AG04450 (cell line): ENCODE data around the gene RIT1. TPM values are rescaled to one million over a fixed set of nuclear protein-coding genes. Genes with fewer than 3 reads are reported as not detected.

Source experiments
- CTCF ChIA-PET: fragments of 300-600, 350-600 bp; formaldehyde crosslinking; extraction: SDS; loops from one replicate; lab custom pipeline; 2022; ENCODE audit warnings: antibody characterized with exemption, inconsistent platforms; lab: Charles Lee
- POLR2A ChIA-PET: fragments of 350-600 bp; formaldehyde crosslinking; extraction: SDS; loops from one replicate; lab custom pipeline; 2021; ENCODE audit warnings: antibody characterized with exemption, inconsistent platforms; lab: Yijun Ruan, JAX
- DNase-seq: peaks from one replicate; pipeline ENCODE4 v3.0.0-alpha.2; 2011; ENCODE audit warnings: low read depth, low spot score
- H3K27ac ChIP-seq: one replicate; pipeline ENCODE4 v1.5.1; 2012; ENCODE audit warnings: low read depth, low read length, control low read depth
- H3K27me3 ChIP-seq: one replicate; pipeline ENCODE4 v1.6.0; 2012; ENCODE audit warnings: low read length; ENCODE audit not compliant: control insufficient read depth, insufficient read depth
- H3K4me3 ChIP-seq: 2 replicates; pipeline ENCODE4 v1.5.1; 2011; ENCODE audit warnings: mild to moderate bottlenecking, low read depth, low read length, control low read depth
- H3K9me3 ChIP-seq: 2 replicates; pipeline ENCODE4 v1.5.1; 2012; ENCODE audit warnings: low read length; ENCODE audit not compliant: control insufficient read depth, insufficient read depth
- CTCF ChIP-seq: IDR thresholded peaks from 2 replicates; pipeline ENCODE4 v1.5.1; 2011; ENCODE audit warnings: low read depth, low read length, control low read depth, inconsistent platforms
- polyA plus RNA-seq: library from polyadenylated mRNA; depleted of rRNA; stranded (reverse); fragments of >200 nt; gene quantifications from 2 replicates; pipeline ENCODE4 v1.2.3, GENCODE V29; 2011

The RIT1 gene
- polyA plus RNA-seq, 1 experiment: 65.2 TPM

DNA sequence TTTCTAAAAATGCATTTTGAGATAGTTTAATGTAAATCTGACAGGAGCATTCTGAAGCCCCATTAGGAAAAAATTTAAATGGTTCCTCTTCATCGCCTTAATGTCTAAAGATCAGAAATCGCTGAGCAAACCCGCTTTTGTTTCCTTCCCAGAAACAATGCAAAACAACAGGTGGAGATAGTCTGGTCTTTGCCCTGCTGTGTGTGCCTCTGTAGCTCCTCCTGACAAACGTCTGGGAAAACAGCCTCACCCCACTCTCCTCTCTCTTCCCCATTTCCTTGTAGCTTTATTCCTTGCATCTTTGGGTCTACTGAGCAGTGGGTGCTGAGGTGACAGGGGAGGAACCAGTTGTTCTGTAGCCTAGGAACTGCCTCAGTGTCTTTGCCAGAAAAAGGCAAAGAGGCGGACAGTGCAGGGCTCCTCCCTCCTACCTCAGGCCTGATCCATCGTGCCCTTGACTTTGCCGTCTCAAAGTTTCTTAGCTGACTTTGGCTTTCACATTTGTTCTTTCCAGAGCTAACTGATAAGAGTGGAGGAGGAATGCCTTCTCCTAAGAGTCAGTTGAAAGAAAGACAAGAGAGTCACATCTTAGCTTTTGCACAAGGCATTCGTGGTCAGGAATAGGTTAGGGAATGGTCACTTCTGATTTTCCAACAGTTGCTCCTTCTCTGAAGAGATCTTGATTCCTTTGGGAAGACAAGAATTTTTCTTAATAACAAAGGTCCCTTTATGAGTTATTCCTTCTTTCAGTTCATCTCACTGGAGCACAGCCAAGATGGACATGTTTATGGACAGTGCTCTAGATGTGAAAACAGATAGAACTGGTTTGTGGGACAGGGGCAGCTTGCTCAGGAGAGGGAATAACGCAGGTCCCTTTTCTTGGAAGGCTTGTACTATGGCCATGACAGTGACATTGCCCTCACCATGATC, 26.9 kb downstream of the RIT1 start:
- H3K27ac ChIP-seq: no peak overlapping the region
- POLR2A ChIA-PET: interaction anchor here (1.0 kb wide), 1 partner anchor 9 kb away, joined by 5 read pairs; no protein-coding TSS in a partner anchor
- no peak for DNase-seq

DNA sequence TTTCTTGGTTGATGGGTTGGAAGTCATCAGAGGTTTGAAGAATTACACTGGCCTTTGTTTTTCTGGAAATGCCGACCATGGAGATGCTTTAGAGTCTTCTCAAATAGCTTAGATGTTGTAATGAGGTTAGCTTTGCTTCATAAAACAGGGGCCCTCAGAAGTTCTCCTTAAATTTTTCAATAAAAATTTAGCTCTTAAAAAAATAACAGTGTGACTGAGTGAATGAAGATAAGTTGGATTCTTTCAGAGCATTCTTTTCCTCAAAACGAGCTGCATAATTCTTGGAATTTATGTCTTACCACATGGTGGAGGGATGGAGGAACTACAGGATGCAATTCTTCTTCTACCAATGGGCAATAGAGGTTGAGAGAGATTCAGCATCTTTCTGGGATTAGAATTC, 28.4 kb downstream of the RIT1 start:
- TF ChIP-seq CTCF: no peak
- H3K27me3 ChIP-seq: no peaks in the 10 kb centered on the region
- CTCF ChIA-PET: interaction anchor here (1.2 kb wide), 1 partner anchor 98 kb away, joined by 4 read pairs; no protein-coding TSS in a partner anchor
- H3K4me3 ChIP-seq: no peak overlapping the region
- DNase-seq: no peak
- no peak overlapping the region for H3K27ac ChIP-seq
- POLR2A ChIA-PET: no interaction called here
- no peaks in the 10 kb centered on the region for H3K9me3 ChIP-seq

More for the DNA sequence above, 26.9 kb downstream of the RIT1 start:
- TF ChIP-seq CTCF: no peak
- H3K9me3 ChIP-seq: no peaks in the 10 kb centered on the region
- no peak overlapping the region for H3K4me3 ChIP-seq
- CTCF ChIA-PET: interaction anchor here (0.6 kb wide), 2 partner anchors 11 to 433 kb away, joined by 3 to 4 read pairs; no protein-coding TSS in a partner anchor
- H3K27me3 ChIP-seq: no peaks in the 10 kb centered on the region

- POLR2A ChIA-PET: no interaction called here
- DNase-seq: no peak
- no peak for TF ChIP-seq CTCF
Observed at GRCh38 chr1:155882235-155882634, 28.9 kb downstream of the RIT1 start.

GRCh38 chr1:155880950-155881349, 30.2 kb downstream of the RIT1 start:
- no peak for TF ChIP-seq CTCF
- ChIA-PET CTCF (no interaction called here), POLR2A (no interaction called here)

More at GRCh38 chr1:155882235-155882634, 28.9 kb downstream of the RIT1 start:
- no peak overlapping the region for H3K4me3 ChIP-seq
- no peak overlapping the region for H3K27ac ChIP-seq
- no peaks in the 10 kb centered on the region for H3K9me3 ChIP-seq
- no peaks in the 10 kb centered on the region for H3K27me3 ChIP-seq
- CTCF ChIA-PET: interaction anchor here (1.2 kb wide), 1 partner anchor 97 kb away, joined by 4 read pairs; no protein-coding TSS in a partner anchor

DNA sequence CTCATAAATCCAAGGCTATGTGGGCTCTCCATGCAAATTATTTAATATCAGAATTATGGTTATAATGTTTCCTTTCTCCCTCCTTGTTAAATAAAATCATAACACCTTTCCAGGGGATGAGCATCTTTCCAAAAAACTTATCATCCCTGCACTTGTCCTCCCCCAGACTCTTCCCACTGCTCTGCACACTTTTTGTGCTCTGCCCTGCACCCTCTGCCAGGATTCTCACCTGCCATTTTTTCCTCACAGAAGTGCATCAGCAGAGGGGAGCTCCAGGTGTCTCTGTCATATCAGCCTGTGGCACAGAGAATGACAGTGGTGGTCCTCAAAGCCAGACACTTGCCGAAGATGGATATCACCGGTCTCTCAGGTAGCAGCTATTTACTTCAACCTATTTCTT, 30.9 kb downstream of the RIT1 start:
- Histone ChIP-seq H3K4me3 (no peak overlapping the region), H3K27ac (no peak overlapping the region), H3K27me3 (no peaks in the 10 kb centered on the region), H3K9me3 (no peaks in the 10 kb centered on the region)
- POLR2A ChIA-PET: no interaction called here
- CTCF ChIA-PET: no interaction called here
- no peak for DNase-seq
- TF ChIP-seq CTCF: no peak

More at GRCh38 chr1:155880950-155881349, 30.2 kb downstream of the RIT1 start:
- no peak for DNase-seq
- Histone ChIP-seq H3K9me3 (no peaks in the 10 kb centered on the region), H3K27me3 (no peaks in the 10 kb centered on the region), H3K4me3 (no peak overlapping the region), H3K27ac (no peak overlapping the region)
